Measurements from ENCODE around the gene HOXC12. TPM values are rescaled to one million over a fixed set of nuclear protein-coding genes. Genes with fewer than 3 reads are reported as not detected.

The HOXC12 gene
- total and polyA plus RNA-seq, 4 donors: not detected

DNA sequence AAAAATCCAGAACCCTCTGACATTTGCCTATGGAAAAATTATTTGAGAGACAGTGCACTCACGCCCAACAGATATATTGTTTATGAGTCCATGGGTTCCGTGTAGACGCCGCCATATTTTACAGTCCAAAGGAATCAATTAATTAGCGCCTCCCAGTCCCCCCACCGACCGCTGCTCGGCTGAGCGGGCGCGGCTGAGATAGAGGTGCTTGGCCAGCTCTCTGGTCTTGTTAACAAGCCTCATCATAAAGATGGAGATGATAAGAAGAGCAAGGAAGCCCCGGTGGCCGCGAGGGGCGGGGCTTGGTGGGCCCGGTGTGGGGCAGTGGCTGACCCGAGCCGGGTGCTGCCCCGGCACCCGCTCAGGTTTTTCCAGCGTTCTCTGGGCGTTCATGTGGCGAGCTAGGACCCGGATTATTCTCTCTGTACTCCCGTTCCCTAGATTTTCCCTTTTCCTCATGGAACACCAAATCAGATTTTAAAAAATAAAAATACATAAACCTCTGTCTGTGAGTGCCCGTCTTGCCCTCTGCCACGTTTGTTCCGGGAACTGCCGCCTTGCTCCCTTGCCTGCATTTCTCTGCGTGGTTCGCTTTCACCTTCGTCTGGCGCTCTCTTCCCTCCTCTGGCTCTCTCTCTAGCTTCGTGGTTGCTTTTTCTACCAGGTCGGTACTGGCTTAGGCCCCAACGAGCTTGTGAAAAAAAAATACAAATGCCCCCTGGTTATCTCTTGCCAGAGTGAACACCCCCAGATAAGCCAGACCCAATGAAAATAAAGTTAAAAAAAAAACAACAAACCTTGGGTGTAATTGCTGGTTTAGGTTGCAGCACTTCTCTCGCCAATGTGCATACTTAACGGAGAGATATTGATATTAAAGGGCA lies 9.0 kb downstream of the HOXC12 start:
- no peak for DNase-seq (ENCODE audit: low spot score)
- Histone ChIP-seq H3K4me3 (ENCODE audit: low read depth in 1 of 3, low read length in 3 of 3) (no peak overlapping the region), H3K9me3 (ENCODE audit: control insufficient read depth in 4 of 4, low read length in 3 of 4) (peaks cover 0 to 3% (median 0%) of the 10 kb centered on the region in 4 donors), H3K36me3 (ENCODE audit: control insufficient read depth in 4 of 4, insufficient read depth in 3 of 4, low read depth in 1 of 4, low read length in 3 of 4) (no peaks in the 10 kb centered on the region), H3K27me3 (ENCODE audit: control insufficient read depth in 4 of 4, insufficient read depth in 4 of 4, low read length in 3 of 4) (peaks cover 0 to 67% (median 44%) of the 10 kb centered on the region in 4 donors), H3K4me1 (ENCODE audit: control insufficient read depth in 4 of 4, insufficient read depth in 4 of 4, low read length in 3 of 4) (peaks cover 0 to 7% (median 4%) of the 10 kb centered on the region in 4 donors), H3K9ac (ENCODE audit: low read depth in 1 of 2, low read length in 2 of 2) (no peak overlapping the region), H3K27ac (ENCODE audit: low read depth in 1 of 2, low read length in 2 of 2) (no peak overlapping the region)
- TF ChIP-seq TAF1 (conservative IDR thresholded peaks at IDR 0.05) (no peak), JUND (IDR thresholded peaks at IDR 0.05) (no peak), RXRA (IDR thresholded peaks at IDR 0.05) (no peak), HNF4A (conservative IDR thresholded peaks at IDR 0.05) (no peak), YY1 (IDR thresholded peaks at IDR 0.05) (no peak), SP1 (IDR thresholded peaks at IDR 0.05) (no peak), FOXA1 (IDR thresholded peaks at IDR 0.05) (no peak), HNF4G (IDR thresholded peaks at IDR 0.05) (no peak), NR2F2 (IDR thresholded peaks at IDR 0.05) (no peak)
- TF ChIP-seq, protein P1, sequence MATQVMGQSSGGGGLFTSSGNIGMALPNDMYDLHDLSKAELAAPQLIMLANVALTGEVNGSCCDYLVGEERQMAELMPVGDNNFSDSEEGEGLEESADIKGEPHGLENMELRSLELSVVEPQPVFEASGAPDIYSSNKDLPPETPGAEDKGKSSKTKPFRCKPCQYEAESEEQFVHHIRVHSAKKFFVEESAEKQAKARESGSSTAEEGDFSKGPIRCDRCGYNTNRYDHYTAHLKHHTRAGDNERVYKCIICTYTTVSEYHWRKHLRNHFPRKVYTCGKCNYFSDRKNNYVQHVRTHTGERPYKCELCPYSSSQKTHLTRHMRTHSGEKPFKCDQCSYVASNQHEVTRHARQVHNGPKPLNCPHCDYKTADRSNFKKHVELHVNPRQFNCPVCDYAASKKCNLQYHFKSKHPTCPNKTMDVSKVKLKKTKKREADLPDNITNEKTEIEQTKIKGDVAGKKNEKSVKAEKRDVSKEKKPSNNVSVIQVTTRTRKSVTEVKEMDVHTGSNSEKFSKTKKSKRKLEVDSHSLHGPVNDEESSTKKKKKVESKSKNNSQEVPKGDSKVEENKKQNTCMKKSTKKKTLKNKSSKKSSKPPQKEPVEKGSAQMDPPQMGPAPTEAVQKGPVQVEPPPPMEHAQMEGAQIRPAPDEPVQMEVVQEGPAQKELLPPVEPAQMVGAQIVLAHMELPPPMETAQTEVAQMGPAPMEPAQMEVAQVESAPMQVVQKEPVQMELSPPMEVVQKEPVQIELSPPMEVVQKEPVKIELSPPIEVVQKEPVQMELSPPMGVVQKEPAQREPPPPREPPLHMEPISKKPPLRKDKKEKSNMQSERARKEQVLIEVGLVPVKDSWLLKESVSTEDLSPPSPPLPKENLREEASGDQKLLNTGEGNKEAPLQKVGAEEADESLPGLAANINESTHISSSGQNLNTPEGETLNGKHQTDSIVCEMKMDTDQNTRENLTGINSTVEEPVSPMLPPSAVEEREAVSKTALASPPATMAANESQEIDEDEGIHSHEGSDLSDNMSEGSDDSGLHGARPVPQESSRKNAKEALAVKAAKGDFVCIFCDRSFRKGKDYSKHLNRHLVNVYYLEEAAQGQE (IDR thresholded peaks at IDR 0.05): no peak
- TF ChIP-seq, protein P2, sequence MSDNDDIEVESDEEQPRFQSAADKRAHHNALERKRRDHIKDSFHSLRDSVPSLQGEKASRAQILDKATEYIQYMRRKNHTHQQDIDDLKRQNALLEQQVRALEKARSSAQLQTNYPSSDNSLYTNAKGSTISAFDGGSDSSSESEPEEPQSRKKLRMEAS (IDR thresholded peaks at IDR 0.05): no peak
- TF ChIP-seq, protein P3, sequence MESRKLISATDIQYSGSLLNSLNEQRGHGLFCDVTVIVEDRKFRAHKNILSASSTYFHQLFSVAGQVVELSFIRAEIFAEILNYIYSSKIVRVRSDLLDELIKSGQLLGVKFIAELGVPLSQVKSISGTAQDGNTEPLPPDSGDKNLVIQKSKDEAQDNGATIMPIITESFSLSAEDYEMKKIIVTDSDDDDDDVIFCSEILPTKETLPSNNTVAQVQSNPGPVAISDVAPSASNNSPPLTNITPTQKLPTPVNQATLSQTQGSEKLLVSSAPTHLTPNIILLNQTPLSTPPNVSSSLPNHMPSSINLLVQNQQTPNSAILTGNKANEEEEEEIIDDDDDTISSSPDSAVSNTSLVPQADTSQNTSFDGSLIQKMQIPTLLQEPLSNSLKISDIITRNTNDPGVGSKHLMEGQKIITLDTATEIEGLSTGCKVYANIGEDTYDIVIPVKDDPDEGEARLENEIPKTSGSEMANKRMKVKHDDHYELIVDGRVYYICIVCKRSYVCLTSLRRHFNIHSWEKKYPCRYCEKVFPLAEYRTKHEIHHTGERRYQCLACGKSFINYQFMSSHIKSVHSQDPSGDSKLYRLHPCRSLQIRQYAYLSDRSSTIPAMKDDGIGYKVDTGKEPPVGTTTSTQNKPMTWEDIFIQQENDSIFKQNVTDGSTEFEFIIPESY (IDR thresholded peaks at IDR 0.05): no peak
- WGBS: 9% methylated on average over 38 of the region's 38 CpGs

DNA sequence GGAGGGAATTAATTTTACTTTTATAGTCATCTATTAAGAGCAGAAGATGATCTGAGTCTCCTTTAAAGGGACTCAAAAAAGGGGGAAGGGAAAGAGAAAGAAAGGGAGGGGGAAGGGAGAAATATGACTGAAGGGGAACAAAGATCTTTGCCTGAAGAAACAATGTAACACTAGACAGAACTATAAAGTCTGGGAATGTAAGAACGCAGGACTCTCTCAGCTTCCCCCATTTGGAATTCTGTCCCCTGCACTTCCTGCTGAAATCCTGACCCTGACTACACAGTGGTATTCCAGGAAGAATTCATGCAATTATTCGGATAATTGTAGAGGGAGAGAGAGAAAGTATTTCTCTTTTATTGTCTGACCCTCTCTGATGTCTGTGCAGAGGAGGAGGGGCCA lies 9.6 kb downstream of the HOXC12 start:
- Histone ChIP-seq H3K27ac (ENCODE audit: low read depth in 1 of 2, low read length in 2 of 2) (no peak overlapping the region), H3K4me1 (ENCODE audit: control insufficient read depth in 4 of 4, insufficient read depth in 4 of 4, low read length in 3 of 4) (peaks cover 0 to 7% (median 4%) of the 10 kb centered on the region in 4 donors), H3K9ac (ENCODE audit: low read depth in 1 of 2, low read length in 2 of 2) (no peak overlapping the region), H3K9me3 (ENCODE audit: control insufficient read depth in 4 of 4, low read length in 3 of 4) (peaks cover 0 to 3% (median 0%) of the 10 kb centered on the region in 4 donors), H3K27me3 (ENCODE audit: control insufficient read depth in 4 of 4, insufficient read depth in 4 of 4, low read length in 3 of 4) (peaks cover 0 to 70% (median 45%) of the 10 kb centered on the region in 4 donors), H3K36me3 (ENCODE audit: control insufficient read depth in 4 of 4, insufficient read depth in 3 of 4, low read depth in 1 of 4, low read length in 3 of 4) (no peaks in the 10 kb centered on the region), H3K4me3 (ENCODE audit: low read depth in 1 of 3, low read length in 3 of 3) (no peak overlapping the region)
- no peak for DNase-seq (ENCODE audit: low spot score)
- 5% methylated on average over 2 of the region's 2 CpGs for WGBS
- TF ChIP-seq SP1 (IDR thresholded peaks at IDR 0.05): no peak
- TF ChIP-seq, protein P2 (IDR thresholded peaks at IDR 0.05): no peak
- no peak for TF ChIP-seq EGR1 (IDR thresholded peaks at IDR 0.05; ENCODE audit: low read depth in 2 of 2)
- TF ChIP-seq RAD21 (IDR thresholded peaks at IDR 0.05): no peak

All from liver (tissue), 9 donors.